SU-DHL-6 (cell line): ENCODE measurements around the gene NOL7.

Source experiments
- H2AFZ ChIP-seq: fragments of 200-600 bp; sonication (generic); 2 replicates; pipeline ENCODE4 v1.6.1; 2014; ENCODE audit warnings: low read depth, mild to moderate bottlenecking, moderate library complexity, mixed read lengths, antibody characterized with exemption, low read length; ENCODE audit not compliant: severe bottlenecking
- H3F3A ChIP-seq: fragments of 200-600 bp; shearing (Covaris generic); 2 replicates; pipeline ENCODE4 v1.6.0; 2016; ENCODE audit warnings: antibody characterized with exemption, mild to moderate bottlenecking; ENCODE audit not compliant: insufficient read depth
- H3K27ac ChIP-seq: fragments of 200-600 bp; sonication (generic); 2 replicates; pipeline ENCODE4 v1.5.1; 2016; ENCODE audit warnings: low read depth, mild to moderate bottlenecking, low read length, moderate library complexity, mixed read lengths
- H3K27me3 ChIP-seq: fragments of 200-600 bp; sonication (generic), shearing (Covaris generic); 2 replicates; pipeline ENCODE4 v1.6.0; 2014; ENCODE audit warnings: mild to moderate bottlenecking, low read length
- H3K36me3 ChIP-seq: fragments of 200-600 bp; sonication (generic); 2 replicates; pipeline ENCODE4 v1.6.1; 2014; ENCODE audit warnings: mild to moderate bottlenecking, low read length, mixed read lengths
- H3K4me2 ChIP-seq: fragments of 300-600, 200-600 bp; shearing (Covaris generic), sonication (generic); 2 replicates; pipeline ENCODE4 v1.6.0; 2014; ENCODE audit warnings: low read length, low read depth, mild to moderate bottlenecking; ENCODE audit not compliant: poor library complexity, severe bottlenecking
- H3K4me3 ChIP-seq: fragments of 200-600 bp; sonication (generic); 2 replicates; pipeline ENCODE4 v1.5.1; 2014; ENCODE audit warnings: antibody characterized with exemption, low read length, mild to moderate bottlenecking, mixed read lengths; ENCODE audit not compliant: insufficient read depth, poor library complexity, severe bottlenecking
- H3K79me2 ChIP-seq: fragments of 200-600 bp; sonication (generic); 2 replicates; pipeline ENCODE4 v1.6.1; 2014; ENCODE audit warnings: mild to moderate bottlenecking, low read length, moderate library complexity; ENCODE audit not compliant: insufficient read depth
- H3K9ac ChIP-seq: fragments of 200-600 bp; sonication (generic); 2 replicates; pipeline ENCODE4 v1.7.0; 2014; ENCODE audit warnings: mild to moderate bottlenecking, low read length
- H3K9me2 ChIP-seq: fragments of 200-600 bp; sonication (generic); replicated peaks from 2 replicates; pipeline ENCODE4 v1.6.1; 2014; ENCODE audit warnings: low read length; ENCODE audit not compliant: insufficient read depth
- H3K9me3 ChIP-seq: fragments of 200-600 bp; sonication (generic); 2 replicates; pipeline ENCODE4 v1.6.1; 2014; ENCODE audit warnings: low read length, mixed read lengths; ENCODE audit not compliant: insufficient read depth
- H4K20me1 ChIP-seq: fragments of 200-600 bp; sonication (generic); 2 replicates; pipeline ENCODE4 v1.6.1; 2014; ENCODE audit warnings: low read depth, mild to moderate bottlenecking, antibody characterized with exemption, low read length, moderate library complexity, mixed read lengths
- CTCF ChIP-seq: fragments of 200-600 bp; sonication (generic); IDR thresholded peaks from one replicate; pipeline ENCODE4 v1.5.1; 2017; ENCODE audit warnings: antibody characterized with exemption, mild to moderate bottlenecking, low read length, moderate library complexity; ENCODE audit not compliant: insufficient read depth, poor library complexity, severe bottlenecking
- EZH2phosphoT487 ChIP-seq: fragments of 200-600 bp; sonication (generic), shearing (Covaris generic); conservative IDR thresholded peaks from 2 replicates; pipeline ENCODE4 v1.6.1; 2018; ENCODE audit warnings: mild to moderate bottlenecking, antibody characterized with exemption, low read length, moderate library complexity, mixed read lengths

The NOL7 gene

GRCh38 chr6:13649393-13649792, 34.3 kb downstream of the NOL7 start:
- H3K79me2 ChIP-seq, result peaks cover 1% of the 10 kb centered on the region; the same call in 1 of the 2 replicates
- H3F3A ChIP-seq, result peaks cover 26% of the 10 kb centered on the region
- no peak overlapping the region for H3K9ac ChIP-seq
- no peaks in the 10 kb centered on the region for H4K20me1 ChIP-seq
- no peak overlapping the region for H3K27ac ChIP-seq
- no peaks in the 10 kb centered on the region for H3K9me3 ChIP-seq
- no peak overlapping the region for H2AFZ ChIP-seq
- TF ChIP-seq CTCF (no peak), EZH2phosphoT487 (no peak)
- H3K4me2 ChIP-seq, result no peak overlapping the region
- peaks cover 40% of the 10 kb centered on the region; the same call in 1 of the 2 replicates for H3K36me3 ChIP-seq
- no peak overlapping the region for H3K4me3 ChIP-seq
- no peaks in the 10 kb centered on the region for H3K27me3 ChIP-seq
- H3K9me2 ChIP-seq, result no peaks in the 10 kb centered on the region

GRCh38 chr6:13653296-13653695, 38.2 kb downstream of the NOL7 start:
- Histone ChIP-seq H3K9me2 (no peaks in the 10 kb centered on the region), H3K4me2 (no peak overlapping the region), H3K9ac (no peak overlapping the region), H2AFZ (no peak overlapping the region), H3K9me3 (no peaks in the 10 kb centered on the region), H3K27me3 (no peaks in the 10 kb centered on the region), H3K4me3 (no peak overlapping the region), H3K36me3 (peaks cover 54% of the 10 kb centered on the region; the same call in 1 of the 2 replicates), H4K20me1 (peaks cover 8% of the 10 kb centered on the region; the same call in 1 of the 2 replicates), H3K79me2 (peaks cover 23% of the 10 kb centered on the region), H3K27ac (no peak overlapping the region), H3F3A (peaks cover 22% of the 10 kb centered on the region)
- TF ChIP-seq EZH2phosphoT487 (no peak), CTCF (no peak)

- no peaks in the 10 kb centered on the region for H3K9me3 ChIP-seq
These were observed 39.4 kb downstream of the NOL7 start for GRCh38 chr6:13654496-13654895.

More at GRCh38 chr6:13654496-13654895, 39.4 kb downstream of the NOL7 start:
- H3K9ac ChIP-seq, result no peak overlapping the region
- no peak overlapping the region for H3K27ac ChIP-seq
- H3K79me2 ChIP-seq, result peaks cover 35% of the 10 kb centered on the region
- no peak overlapping the region for H3K4me2 ChIP-seq
- no peaks in the 10 kb centered on the region for H3K27me3 ChIP-seq
- no peak overlapping the region for H2AFZ ChIP-seq
- H3K9me2 ChIP-seq, result no peaks in the 10 kb centered on the region
- H3K4me3 ChIP-seq, result no peak overlapping the region
- no peak for TF ChIP-seq EZH2phosphoT487
- no peak for TF ChIP-seq CTCF
- H3K36me3 ChIP-seq, result peaks cover 49% of the 10 kb centered on the region; the same call in 1 of the 2 replicates
- H4K20me1 ChIP-seq, result peaks cover 12% of the 10 kb centered on the region
- peaks cover 14% of the 10 kb centered on the region for H3F3A ChIP-seq
